ENCODE data around the gene FAM9A.

The FAM9A gene

GRCh38 chrX:8801041-8801599 is at the start of gene FAM9A:
TSS of gene FAM9A (minus strand) at chrX:8801383. CDS start at chrX:8800171, 1,212 bp downstream.
- H3K27ac ChIP-seq: no peak within 1 kb of the TSS
- no peak for TF ChIP-seq CTCF (conservative IDR thresholded peaks at IDR 0.05)

GRCh38 chrX:8850478-8850877 is 49.3 kb upstream of the FAM9A start:
- no peak overlapping the region for H3K27ac ChIP-seq
- TF ChIP-seq CTCF (conservative IDR thresholded peaks at IDR 0.05): no peak

GRCh38 chrX:8849945-8850344 is 48.8 kb upstream of the FAM9A start:
- TF ChIP-seq CTCF (conservative IDR thresholded peaks at IDR 0.05): no peak
- no peak overlapping the region for H3K27ac ChIP-seq

- TF ChIP-seq CTCF (conservative IDR thresholded peaks at IDR 0.05): no peak
- H3K27ac ChIP-seq: no peak overlapping the region
Measured at GRCh38 chrX:8849458-8849857, 48.3 kb upstream of the FAM9A start.

- TF ChIP-seq CTCF (conservative IDR thresholded peaks at IDR 0.05): no peak
- H3K27ac ChIP-seq: no peak overlapping the region
Measured at GRCh38 chrX:8848911-8849310, 47.7 kb upstream of the FAM9A start.

- no peak overlapping the region for H3K27ac ChIP-seq
- no peak for TF ChIP-seq CTCF (conservative IDR thresholded peaks at IDR 0.05)
Measured at GRCh38 chrX:8848441-8848840, 47.3 kb upstream of the FAM9A start.

GRCh38 chrX:8847360-8847759 is 46.2 kb upstream of the FAM9A start:
- no peak for TF ChIP-seq CTCF (conservative IDR thresholded peaks at IDR 0.05)
- no peak overlapping the region for H3K27ac ChIP-seq

Data from VCaP (cell line).